ENCODE measurements around the gene ANKRD13B.

ANKRD13B gene

GRCh38 chr17:29594519-29595090, 1.7 kb downstream of the ANKRD13B start:
- no peak for DNase-seq (ENCODE audit: low read depth in 2 of 2)

GRCh38 chr17:29595107-29595942, 2.4 kb downstream of the ANKRD13B start:
- DNase-seq (ENCODE audit: low read depth in 2 of 2): no peak

DNA sequence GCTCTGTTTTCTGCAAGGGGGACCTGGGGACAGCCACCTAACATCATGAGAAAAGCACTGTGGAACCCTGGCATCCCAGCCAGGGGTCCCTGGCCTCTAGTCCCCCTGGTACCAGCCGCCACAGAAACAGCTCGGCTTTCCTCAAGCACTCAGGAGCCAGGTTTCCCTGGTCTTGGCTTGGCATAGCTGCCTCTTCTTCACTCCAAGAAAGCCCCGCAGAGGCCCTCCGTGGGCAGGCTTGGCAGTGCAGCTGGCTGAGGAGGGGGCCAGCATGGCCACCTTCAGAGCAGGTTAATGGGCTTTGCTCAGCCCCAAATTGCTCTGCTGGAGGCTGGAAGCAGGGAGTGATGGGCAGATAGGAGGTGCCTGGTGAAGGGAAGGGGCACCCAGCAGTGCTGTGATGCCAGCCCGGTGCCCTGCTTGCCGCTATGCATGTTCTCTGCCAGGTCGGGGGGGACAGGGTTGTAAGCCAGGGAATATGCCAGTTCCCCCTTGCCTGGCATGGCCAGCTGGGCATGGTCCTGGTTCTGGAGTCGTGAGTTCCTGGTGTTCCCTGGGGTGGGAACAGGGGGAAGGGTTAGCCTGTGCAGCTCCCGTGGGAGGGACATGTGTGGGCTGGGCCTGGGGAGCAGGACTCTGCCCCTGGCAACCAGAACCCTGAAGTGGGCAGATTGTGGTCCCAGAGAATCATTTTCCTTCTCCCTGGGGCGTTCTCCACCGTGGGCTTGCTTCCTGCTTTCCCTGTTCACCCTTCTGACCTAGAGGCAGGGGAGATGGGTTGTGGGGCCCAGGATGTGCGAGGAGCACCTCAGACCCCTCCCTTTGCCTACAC, 3.2 kb downstream of the ANKRD13B start:
- DNase-seq (ENCODE audit: low read depth in 2 of 2): no peak

DNA sequence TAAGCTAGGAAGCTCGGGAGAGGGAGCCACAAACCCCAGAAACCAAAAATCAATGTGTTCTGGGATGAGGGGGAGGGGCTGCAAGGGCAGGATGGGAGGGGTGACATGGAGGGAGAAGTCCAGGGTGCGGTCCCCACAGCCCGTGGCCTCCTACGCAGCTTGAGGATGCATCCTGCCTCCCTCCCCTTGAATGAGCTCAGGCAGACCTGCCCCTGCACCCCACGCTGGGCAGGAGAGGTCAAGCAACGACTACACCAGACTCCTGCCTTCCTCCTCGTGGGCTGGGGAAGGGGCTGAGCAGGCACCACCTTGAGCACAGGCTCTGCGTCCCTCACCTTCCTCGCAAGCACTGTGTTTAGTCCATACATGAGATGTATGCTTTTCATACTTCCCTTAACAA, 3.9 kb downstream of the ANKRD13B start:
- DNase-seq (ENCODE audit: low read depth in 2 of 2): no peak

DNA sequence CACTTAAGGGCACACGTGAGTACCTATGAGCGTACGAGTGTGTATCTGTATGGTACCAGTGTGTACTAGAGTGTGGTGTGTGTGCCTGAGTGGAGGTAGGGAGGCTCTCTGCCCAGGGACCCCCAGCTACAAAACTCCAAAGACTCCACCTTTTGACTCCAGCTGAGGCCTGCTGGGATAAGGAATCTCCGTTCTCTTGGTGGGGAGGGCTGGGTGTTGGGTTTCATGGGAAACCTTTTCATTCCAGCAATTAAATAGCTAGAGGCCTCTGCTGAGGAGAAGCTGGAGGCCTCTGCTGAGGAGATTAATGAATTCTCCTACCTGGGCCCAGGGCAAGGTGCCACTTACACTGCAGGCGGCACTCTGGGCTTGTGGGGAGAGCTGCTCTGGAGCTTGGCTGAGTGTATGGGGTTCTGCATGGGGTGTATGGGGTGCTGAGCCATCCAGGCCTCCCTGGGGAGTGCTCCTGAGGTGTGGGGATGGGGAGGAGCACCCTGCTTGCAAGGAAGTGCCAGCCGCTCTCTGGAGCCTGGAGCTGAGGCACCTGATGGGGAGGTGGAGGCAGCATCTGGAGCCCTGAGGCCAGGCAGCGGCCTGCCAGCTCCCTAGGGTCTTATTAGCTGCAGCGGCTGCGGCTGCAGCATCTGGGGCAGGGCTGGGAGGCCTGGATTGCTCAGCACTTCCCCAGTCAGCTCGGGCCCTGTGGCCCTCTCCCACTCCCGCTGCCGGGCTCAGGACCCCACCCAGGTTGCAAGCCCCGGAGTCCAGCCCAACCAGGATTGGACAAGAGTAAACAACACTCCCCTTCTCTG, 4.6 kb downstream of the ANKRD13B start:
- no peak for DNase-seq (ENCODE audit: low read depth in 2 of 2)

GRCh38 chr17:29603109-29603674, 10.3 kb downstream of the ANKRD13B start:
- no peak for DNase-seq (ENCODE audit: low read depth in 2 of 2)

GRCh38 chr17:29607557-29608195, 14.7 kb downstream of the ANKRD13B start:
- DNase-seq (ENCODE audit: low read depth in 2 of 2): no peak

DNA sequence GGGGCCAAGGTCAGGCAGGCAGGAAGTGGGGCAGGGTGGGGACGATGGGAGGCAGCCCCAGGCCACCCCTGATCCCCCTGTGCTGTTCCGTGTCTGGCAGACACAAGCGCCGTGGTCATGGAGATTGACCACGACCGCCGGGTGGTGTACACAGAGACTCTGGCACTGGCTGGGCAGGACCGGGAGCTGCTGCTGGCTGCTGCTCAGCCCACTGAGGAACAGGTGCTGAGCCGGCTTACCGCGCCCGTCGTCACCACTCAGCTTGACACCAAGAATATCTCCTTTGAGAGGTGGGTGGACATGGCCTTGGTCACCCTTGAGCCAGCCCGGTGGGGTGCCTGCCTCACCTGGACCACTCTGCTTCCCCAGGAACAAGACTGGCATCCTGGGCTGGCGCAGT, 16.1 kb downstream of the ANKRD13B start:
- no peak for DNase-seq (ENCODE audit: low read depth in 2 of 2)

GRCh38 chr17:29610395-29610794, 17.5 kb downstream of the ANKRD13B start:
- no peak for DNase-seq (ENCODE audit: low read depth in 2 of 2)

DNA sequence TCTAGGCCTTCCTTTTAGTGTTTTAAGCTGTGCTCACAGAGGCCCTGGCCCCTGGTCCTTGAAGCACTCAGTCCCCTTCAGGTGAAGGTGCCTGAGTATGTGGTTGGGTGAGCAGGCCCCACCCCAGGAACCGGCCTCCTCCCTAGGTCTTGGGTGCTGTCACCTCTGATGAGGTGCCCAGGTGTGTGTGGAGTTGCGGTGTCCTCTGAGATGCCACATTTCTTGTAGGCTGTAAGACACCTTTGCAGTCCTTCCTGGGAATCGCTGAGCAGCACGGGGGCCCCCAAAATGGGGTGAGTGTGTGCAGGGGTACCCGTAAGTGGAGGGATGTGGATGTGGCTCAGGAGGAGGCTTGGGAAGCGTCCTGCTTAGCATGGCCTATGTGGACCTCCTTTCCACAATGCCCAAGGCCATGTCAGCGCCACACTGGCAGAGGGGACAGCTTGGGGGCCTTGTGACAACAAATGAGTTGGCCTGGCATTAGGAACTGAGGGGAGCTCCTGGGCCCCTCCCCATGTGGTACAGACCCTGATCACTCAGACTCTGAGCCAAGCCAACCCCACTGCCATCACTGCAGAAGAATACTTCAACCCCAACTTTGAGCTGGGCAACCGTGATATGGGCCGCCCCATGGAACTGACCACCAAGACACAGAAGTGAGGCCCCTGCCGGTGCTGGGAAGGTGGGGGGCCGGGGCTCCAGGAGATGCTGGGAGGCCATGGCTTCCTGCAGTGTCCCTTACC, 18.6 kb downstream of the ANKRD13B start:
- no peak for DNase-seq (ENCODE audit: low read depth in 2 of 2)

DNA sequence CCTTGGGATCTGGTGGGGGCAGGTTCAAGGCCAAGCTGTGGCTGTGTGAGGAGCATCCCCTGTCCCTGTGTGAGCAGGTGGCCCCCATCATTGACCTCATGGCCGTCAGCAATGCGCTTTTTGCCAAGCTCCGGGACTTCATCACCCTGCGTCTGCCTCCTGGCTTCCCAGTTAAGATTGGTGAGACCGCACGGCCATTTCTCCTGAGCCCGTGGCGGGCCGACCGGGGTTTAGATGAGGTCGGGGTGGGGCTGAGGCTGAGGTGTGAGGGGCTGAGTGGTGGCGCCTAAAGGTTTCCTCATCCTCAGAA, 19.1 kb downstream of the ANKRD13B start:
- DNase-seq (ENCODE audit: low read depth in 2 of 2): no peak

GRCh38 chr17:29612404-29613280, 19.7 kb downstream of the ANKRD13B start:
- DNase-seq (ENCODE audit: low read depth in 2 of 2): no peak

DNA sequence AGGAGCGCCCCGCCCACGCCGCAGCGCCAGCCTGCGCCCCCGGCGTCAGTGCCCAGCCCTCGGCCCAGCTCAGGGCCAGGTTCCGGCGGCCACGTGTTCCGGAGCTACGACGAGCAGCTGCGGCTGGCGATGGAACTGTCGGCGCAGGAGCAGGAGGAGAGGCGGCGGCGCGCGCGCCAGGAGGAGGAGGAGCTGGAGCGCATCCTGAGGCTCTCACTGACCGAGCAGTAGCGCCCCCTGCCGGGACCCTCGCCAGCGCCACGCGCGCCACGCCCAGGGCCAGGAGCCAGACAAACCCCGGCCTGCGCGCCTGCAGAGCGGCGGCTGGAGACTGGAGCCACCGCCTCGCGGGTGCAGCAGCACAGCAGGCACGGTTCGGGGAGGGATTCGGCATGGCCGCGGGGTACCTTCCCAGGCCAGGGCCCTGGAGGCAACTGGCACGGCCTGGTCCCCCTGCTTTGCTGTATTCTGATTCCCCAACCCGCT, 20.5 kb downstream of the ANKRD13B start:
- DNase-seq (ENCODE audit: low read depth in 2 of 2): peak; percentile 91 to 96

GRCh38 chr17:29613856-29614255, 20.9 kb downstream of the ANKRD13B start:
- DNase-seq (ENCODE audit: low read depth in 2 of 2): no peak

DNA sequence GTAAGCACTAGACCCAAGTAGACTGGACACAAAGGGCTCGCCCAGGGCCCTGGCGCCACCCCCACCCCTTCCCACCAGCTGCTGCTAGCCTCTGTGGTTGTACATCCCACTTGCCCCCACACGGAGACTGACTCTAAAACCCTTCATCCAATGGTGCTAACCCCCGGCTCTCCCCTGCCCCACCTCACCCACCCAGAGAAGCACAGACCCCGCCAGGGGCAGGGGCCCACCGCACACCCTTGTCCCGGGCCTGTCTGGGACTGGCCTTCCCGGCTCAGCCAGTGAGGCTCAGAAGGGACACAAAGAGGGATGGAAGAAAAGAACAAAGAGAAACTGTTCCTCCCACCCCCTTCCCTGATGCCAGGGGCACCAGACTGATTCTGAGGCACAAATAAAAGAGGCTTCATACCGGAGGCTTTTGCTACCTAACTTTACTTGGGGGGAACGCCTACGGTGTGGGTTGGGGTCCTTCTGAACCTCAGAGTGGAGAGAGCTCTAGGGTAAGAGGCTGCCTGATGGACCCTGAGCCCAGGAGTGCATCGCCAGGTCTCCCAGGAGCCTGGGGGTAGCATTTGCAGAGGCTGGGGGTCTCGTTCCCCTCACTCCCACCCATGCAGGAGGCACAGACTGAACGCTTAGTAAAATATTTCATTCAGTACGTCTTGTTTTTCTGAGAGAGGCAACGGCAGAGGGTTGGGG, 21.6 kb downstream of the ANKRD13B start:
- no peak for DNase-seq (ENCODE audit: low read depth in 2 of 2)

DNA sequence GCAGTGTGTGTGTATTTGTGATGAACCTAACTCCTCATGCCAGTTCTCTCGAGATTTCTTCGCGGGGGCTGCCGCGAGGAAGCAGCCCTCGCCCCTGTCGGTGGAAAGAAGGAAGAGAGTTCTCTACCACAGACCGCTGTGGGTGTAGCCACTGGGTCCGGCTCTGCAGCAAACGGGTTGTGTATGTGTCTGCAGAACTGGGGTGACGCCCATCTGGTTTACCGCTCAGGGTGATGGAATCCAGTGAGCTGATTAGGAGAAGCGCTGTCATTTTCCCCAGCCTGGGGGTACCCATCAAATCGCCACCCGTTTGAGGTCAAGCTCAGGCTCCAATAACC, 22.1 kb downstream of the ANKRD13B start:
- DNase-seq (ENCODE audit: low read depth in 2 of 2): no peak

- DNase-seq (ENCODE audit: low read depth in 2 of 2): peak; percentile 66 to 83
Observed at GRCh38 chr17:29615492-29616299, 22.8 kb downstream of the ANKRD13B start.
